ENCODE data around the gene EPAS1. TPM values are rescaled to one million over a fixed set of nuclear protein-coding genes. Genes with fewer than 3 reads are reported as not detected.

EPAS1 gene
- total RNA-seq, 1 experiment from 2014 or later, result 55.9 TPM

DNA sequence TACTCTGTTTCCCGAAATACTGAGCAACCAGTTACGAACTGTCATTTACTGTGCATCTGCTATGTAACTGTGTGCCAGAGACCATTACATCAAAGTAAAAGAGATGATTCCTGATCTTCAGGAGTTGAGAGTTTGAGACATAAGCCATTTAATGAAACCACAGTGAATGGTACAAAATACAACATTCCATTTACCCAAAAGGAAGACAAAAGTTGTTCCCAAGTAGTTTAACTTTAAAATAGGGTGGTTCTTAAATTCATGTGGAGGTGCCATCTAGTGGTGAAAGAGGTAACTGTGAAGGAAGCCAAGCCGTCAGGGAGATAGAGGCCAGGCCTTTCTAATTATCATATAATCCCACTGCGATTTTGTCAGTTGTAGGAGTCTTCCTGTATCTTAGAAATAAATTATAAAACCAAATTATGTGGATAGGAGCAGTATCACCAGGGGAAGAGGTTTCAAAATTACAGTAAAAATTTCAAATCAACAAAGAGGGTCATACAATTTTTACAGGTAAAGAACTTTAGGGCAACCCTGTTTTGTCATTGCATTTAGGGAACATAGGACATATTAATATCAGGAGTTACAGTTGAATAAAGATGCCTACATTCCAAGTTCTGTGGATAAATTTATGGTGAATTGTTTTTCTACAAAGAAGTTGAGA is 67.7 kb downstream of the EPAS1 start:
- CTCF ChIA-PET, result interaction anchor here (1.2 to 2.4 kb wide), 3 partner anchors 136 to 302 kb away, joined by 3 to 21 read pairs (median 4); no protein-coding TSS in a partner anchor
- no peak overlapping the region for H3K4me3 ChIP-seq (replicated peaks in 1 of 2; ENCODE audit: low read depth in 1 of 2, low read length in 2 of 2)
- no TSS peak for BruUV-seq (replicated peaks)
- no peaks in the 10 kb centered on the region for H3K79me2 ChIP-seq (ENCODE audit: insufficient read depth, low read length)
- intact Hi-C loops (cut with micrococcal nuclease), result loop anchor here (1.0 to 5.0 kb wide), 4 partner anchors 63 to 354 kb away; no protein-coding TSS in a partner anchor
- H3K27me3 ChIP-seq (ENCODE audit: insufficient read depth, low read length), result no peaks in the 10 kb centered on the region
- TF ChIP-seq SIN3A (IDR thresholded peaks at IDR 0.05; ENCODE audit: low read depth) (0 out of 2 replicates have a peak, but pooled peaks have one; percentile 13), CBX3 (IDR thresholded peaks at IDR 0.05; ENCODE audit: low read depth) (no peak), SP1 (IDR thresholded peaks at IDR 0.05; ENCODE audit: low read depth) (0 out of 2 replicates have a peak, but pooled peaks have one; percentile 1), RAD21 (IDR thresholded peaks at IDR 0.05; ENCODE audit: low read depth) (peak; percentile 87), EGR1 (IDR thresholded peaks at IDR 0.05; ENCODE audit: low read depth) (0 out of 2 replicates have a peak, but pooled peaks have one; percentile 25)
- TF ChIP-seq, protein P1, sequence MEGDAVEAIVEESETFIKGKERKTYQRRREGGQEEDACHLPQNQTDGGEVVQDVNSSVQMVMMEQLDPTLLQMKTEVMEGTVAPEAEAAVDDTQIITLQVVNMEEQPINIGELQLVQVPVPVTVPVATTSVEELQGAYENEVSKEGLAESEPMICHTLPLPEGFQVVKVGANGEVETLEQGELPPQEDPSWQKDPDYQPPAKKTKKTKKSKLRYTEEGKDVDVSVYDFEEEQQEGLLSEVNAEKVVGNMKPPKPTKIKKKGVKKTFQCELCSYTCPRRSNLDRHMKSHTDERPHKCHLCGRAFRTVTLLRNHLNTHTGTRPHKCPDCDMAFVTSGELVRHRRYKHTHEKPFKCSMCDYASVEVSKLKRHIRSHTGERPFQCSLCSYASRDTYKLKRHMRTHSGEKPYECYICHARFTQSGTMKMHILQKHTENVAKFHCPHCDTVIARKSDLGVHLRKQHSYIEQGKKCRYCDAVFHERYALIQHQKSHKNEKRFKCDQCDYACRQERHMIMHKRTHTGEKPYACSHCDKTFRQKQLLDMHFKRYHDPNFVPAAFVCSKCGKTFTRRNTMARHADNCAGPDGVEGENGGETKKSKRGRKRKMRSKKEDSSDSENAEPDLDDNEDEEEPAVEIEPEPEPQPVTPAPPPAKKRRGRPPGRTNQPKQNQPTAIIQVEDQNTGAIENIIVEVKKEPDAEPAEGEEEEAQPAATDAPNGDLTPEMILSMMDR (IDR thresholded peaks at IDR 0.05 in 2 of 3, conservative IDR thresholded peaks at IDR 0.05 in 1 of 3; ENCODE audit: borderline replicate concordance in 1 of 3, insufficient read depth in 1 of 3, low read depth in 2 of 3, low read length in 2 of 3), result peak; percentile 80 to 90 (median 84)
- TF ChIP-seq, protein P2, sequence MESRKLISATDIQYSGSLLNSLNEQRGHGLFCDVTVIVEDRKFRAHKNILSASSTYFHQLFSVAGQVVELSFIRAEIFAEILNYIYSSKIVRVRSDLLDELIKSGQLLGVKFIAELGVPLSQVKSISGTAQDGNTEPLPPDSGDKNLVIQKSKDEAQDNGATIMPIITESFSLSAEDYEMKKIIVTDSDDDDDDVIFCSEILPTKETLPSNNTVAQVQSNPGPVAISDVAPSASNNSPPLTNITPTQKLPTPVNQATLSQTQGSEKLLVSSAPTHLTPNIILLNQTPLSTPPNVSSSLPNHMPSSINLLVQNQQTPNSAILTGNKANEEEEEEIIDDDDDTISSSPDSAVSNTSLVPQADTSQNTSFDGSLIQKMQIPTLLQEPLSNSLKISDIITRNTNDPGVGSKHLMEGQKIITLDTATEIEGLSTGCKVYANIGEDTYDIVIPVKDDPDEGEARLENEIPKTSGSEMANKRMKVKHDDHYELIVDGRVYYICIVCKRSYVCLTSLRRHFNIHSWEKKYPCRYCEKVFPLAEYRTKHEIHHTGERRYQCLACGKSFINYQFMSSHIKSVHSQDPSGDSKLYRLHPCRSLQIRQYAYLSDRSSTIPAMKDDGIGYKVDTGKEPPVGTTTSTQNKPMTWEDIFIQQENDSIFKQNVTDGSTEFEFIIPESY (IDR thresholded peaks at IDR 0.05; ENCODE audit: extremely low read depth, insufficient replicate concordance, low read length), result no peak
- H2AFZ ChIP-seq (ENCODE audit: low read depth, low read length, poor library complexity, severe bottlenecking), result no peak overlapping the region
- no peaks in the 10 kb centered on the region for H3K4me1 ChIP-seq (ENCODE audit: control insufficient read depth in 1 of 2, insufficient read depth in 2 of 2, low read length in 2 of 2)
- DNase-seq (ENCODE audit: low read depth, low spot score), result peak; percentile 16
- RAD21 ChIA-PET (ENCODE audit: low non-redundant PET in 1 of 2, low total read pairs in 2 of 2, uncharacterized antibody in 2 of 2, unreplicated experiment in 2 of 2), result no interaction called here
- H3K36me3 ChIP-seq (ENCODE audit: control insufficient read depth in 1 of 2, insufficient read depth in 2 of 2, low read length in 2 of 2), result no peaks in the 10 kb centered on the region
- POLR2A ChIA-PET, result no interaction called here
- H3K9me3 ChIP-seq (ENCODE audit: control insufficient read depth in 1 of 2, insufficient read depth in 1 of 2, low read depth in 1 of 2, low read length in 2 of 2), result no peaks in the 10 kb centered on the region
- no peaks in the 10 kb centered on the region for H4K20me1 ChIP-seq (ENCODE audit: insufficient read depth)
- no peak overlapping the region for H3K27ac ChIP-seq (ENCODE audit: low read depth, low read length)
- no peaks in the 10 kb centered on the region for H3K9me2 ChIP-seq (ENCODE audit: insufficient read depth)
- H3K4me2 ChIP-seq (ENCODE audit: low read length), result no peak overlapping the region
- ATAC-seq, result peak; percentile 83
- H3K9ac ChIP-seq (ENCODE audit: low read length), result no peak overlapping the region

Data from HCT116 (cell line).